AG04449 (cell line): ENCODE data around the gene PAGE1.

ENCODE experiments used
- CTCF ChIA-PET: fragments of 350-600 bp; formaldehyde crosslinking; extraction: SDS; loops from one replicate; lab custom pipeline; 2021; ENCODE audit warnings: antibody characterized with exemption; lab: Yijun Ruan, JAX
- POLR2A ChIA-PET: fragments of 400-600, 350-600 bp; formaldehyde crosslinking; extraction: SDS; loops from one replicate; lab custom pipeline; 2020; ENCODE audit warnings: antibody characterized with exemption, inconsistent platforms; lab: Yijun Ruan, JAX
- DNase-seq: peaks from one replicate; pipeline ENCODE4 v3.0.0-alpha.2; 2010; ENCODE audit warnings: low read depth, low spot score
- H3K4me3 ChIP-seq: 2 replicates; pipeline ENCODE4 v1.5.1; 2011; ENCODE audit warnings: low read depth, mild to moderate bottlenecking, control low read depth, low read length
- TF ChIP-seq, protein P1 (sequence below): IDR thresholded peaks from one replicate; pipeline ENCODE4 v1.5.1; 2011; ENCODE audit warnings: mild to moderate bottlenecking, moderate library complexity, low read length, control low read depth, inconsistent platforms; ENCODE audit not compliant: insufficient read depth; ENCODE audit errors: missing control alignments

The PAGE1 gene

DNA sequence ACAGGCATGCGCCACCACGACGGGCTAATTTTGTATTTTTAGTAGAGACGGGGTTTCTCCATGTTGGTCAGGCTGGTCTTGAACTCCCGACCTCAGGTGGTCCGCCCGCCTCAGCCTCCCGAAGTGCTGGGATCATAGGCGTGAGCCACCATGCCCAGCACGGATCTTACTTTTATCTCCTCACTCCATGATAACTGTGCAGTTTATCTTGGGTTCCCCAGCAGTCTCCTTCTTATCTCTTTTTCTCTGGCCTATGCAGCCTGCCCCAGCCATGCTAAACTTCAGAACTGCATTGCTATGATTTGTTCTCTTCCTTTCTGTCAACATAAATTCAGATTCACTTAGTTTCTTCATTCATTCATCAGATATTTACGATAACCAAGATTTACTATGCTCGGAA is 22.4 kb downstream of the PAGE1 start:
- TF ChIP-seq, protein P1, sequence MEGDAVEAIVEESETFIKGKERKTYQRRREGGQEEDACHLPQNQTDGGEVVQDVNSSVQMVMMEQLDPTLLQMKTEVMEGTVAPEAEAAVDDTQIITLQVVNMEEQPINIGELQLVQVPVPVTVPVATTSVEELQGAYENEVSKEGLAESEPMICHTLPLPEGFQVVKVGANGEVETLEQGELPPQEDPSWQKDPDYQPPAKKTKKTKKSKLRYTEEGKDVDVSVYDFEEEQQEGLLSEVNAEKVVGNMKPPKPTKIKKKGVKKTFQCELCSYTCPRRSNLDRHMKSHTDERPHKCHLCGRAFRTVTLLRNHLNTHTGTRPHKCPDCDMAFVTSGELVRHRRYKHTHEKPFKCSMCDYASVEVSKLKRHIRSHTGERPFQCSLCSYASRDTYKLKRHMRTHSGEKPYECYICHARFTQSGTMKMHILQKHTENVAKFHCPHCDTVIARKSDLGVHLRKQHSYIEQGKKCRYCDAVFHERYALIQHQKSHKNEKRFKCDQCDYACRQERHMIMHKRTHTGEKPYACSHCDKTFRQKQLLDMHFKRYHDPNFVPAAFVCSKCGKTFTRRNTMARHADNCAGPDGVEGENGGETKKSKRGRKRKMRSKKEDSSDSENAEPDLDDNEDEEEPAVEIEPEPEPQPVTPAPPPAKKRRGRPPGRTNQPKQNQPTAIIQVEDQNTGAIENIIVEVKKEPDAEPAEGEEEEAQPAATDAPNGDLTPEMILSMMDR = no peak
- no peak for DNase-seq
- H3K4me3 ChIP-seq = no peak overlapping the region
- ChIA-PET POLR2A (no interaction called here), CTCF (no interaction called here)

DNA sequence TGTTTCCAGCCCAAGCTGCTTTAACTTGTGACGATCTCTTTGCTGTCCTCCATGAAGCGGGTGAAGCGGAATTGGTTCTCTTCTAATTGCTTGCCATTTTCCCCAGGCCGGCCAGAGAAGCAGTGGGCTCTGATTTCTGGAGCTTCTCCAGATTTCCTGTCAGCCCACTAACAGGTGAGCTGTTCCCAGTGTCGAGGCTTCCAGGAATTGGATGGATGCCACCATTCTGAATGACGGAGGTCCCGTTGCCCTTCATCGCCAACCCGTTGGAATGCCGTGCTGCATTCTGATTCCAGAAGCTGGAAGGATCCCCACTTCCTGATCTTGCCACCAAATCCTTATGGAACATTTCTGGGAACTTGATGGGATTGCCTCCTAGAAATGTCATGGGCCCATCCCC is 31.0 kb downstream of the PAGE1 start:
- ChIA-PET POLR2A (no interaction called here), CTCF (no interaction called here)
- H3K4me3 ChIP-seq = no peak overlapping the region
- TF ChIP-seq, protein P1 = no peak
- DNase-seq = no peak

DNA sequence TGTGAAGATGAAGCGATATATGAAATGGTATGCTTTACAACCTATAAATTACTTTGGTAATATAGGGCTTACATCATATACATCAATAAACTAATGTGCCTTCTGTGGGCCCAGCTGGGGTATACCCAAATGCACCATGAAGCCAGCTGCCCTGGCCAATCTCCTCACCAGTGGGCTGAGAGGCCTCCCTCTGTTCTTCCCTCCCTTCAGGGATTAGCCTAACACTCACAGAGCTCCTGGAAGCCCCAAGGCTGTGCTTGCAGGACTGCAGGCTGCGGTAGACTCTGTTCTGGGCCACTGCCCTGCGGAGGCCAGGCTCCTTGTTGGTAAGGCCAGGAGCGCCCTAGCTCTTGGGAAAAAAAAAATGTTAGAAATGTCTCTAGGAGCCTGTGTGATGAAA is 33.9 kb downstream of the PAGE1 start:
- POLR2A ChIA-PET = no interaction called here
- H3K4me3 ChIP-seq = no peak overlapping the region
- CTCF ChIA-PET = no interaction called here
- DNase-seq = no peak
- TF ChIP-seq, protein P1 = no peak

DNA sequence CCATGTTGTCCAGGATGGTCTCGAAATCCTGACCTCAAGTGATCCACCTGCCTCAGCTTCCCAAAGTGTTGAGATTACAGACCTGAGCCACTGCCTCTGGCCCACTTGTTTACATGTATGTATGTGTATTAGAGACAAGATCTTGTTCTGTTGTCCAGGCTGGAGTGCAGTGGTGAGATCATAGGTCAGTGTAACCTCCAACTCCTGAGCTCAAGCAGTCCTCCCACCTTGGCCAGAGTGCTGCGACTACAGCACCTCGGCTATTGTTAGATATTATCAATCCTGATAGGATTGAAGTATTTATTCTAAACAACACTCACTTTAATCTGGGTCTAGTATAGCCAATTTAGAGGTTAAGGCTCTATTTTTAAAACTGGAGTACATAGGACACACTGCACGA is 36.0 kb downstream of the PAGE1 start:
- DNase-seq = no peak
- TF ChIP-seq, protein P1 = no peak
- POLR2A ChIA-PET = no interaction called here
- CTCF ChIA-PET = no interaction called here
- H3K4me3 ChIP-seq = no peak overlapping the region

DNA sequence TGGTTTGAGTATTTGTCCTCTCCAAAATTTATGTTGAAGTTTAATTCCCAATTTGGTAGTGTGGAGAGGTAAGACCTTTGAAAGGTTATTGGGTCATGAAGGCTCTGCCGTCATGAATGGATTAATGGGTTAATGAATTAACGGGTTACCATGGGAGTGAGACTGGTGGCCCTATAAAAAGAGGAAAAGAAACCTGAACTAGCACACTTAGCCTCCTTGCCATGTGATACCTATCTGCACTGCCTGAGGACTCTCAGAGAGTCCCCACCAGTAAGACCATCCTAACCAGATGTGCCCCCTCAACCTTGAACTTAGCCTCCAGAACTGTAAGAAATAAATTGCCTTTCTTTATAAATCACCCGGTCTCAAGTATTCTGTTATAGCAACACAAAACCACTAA is 39.3 kb downstream of the PAGE1 start:
- ChIA-PET CTCF (no interaction called here), POLR2A (no interaction called here)
- TF ChIP-seq, protein P1 = no peak

DNA sequence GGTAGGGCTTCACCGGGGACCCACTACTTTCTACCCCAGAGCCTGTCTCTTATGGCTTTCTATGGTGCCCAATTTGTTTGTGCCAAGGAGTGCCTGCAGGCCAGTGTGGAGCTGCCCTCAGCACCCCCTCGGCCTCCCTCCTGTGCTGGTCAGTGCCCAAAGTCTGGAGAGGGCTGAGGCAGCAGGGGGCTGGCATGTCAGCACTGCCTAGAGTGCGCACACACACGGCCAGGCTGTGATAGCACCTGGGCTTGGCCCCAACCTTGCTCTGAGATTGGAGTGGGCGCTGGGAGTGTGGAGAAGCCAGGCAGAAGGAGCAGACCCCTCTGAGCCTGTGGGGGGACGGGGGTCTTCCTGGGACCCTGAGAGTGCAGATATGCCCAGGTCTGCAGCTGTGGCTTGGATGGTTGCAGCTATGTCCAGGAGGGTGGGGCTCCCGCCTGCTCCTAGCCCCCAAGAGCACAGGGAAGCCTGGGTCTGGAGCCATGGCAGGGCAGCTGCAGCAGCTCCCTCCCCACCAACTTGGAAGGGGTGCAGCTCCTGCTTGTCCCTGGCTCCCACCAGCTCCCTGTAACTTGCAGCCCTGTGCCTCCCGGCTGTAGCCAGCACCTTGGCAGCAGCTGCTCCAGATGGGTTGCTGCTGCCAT is 50.7 kb downstream of the PAGE1 start:
- POLR2A ChIA-PET = no interaction called here
- CTCF ChIA-PET = no interaction called here
- H3K4me3 ChIP-seq = no peak overlapping the region
- no peak for DNase-seq
- TF ChIP-seq, protein P1 = no peak

More for the DNA sequence above, 39.3 kb downstream of the PAGE1 start:
- DNase-seq = no peak
- H3K4me3 ChIP-seq = no peak overlapping the region
